ENCODE data around the gene ANLN. TPM values are rescaled to one million over a fixed set of nuclear protein-coding genes. Genes with fewer than 3 reads are reported as not detected.

The ANLN gene
- total RNA-seq, 1 experiment from 2014 or later, result 78.9 TPM

- Histone ChIP-seq H2AFZ (ENCODE audit: low read length) (peak overlapping the region; percentile 60), H2BK15ac (ENCODE audit: low read depth, low read length) (no peak overlapping the region), H4K5ac (ENCODE audit: insufficient read length, low read depth, low read length) (no peak overlapping the region), H3K4ac (ENCODE audit: low read depth, low read length) (no peak overlapping the region), H3K4me1 (ENCODE audit: insufficient read depth, low read length) (no peaks in the 10 kb centered on the region), H2BK20ac (ENCODE audit: low read depth, low read length, poor library complexity, severe bottlenecking) (no peak overlapping the region), H3K79me2 (ENCODE audit: insufficient read depth, low read length) (no peaks in the 10 kb centered on the region), H3K23me2 (ENCODE audit: insufficient read length, low read depth, low read length, poor library complexity, severe bottlenecking) (no peaks in the 10 kb centered on the region), H3K9me3 (ENCODE audit: control insufficient read depth, low read depth, low read length) (no peaks in the 10 kb centered on the region), H2AK5ac (ENCODE audit: insufficient read length, low read length) (no peak overlapping the region), H3K27ac (ENCODE audit: insufficient read length, low read depth, low read length) (no peak overlapping the region), H4K91ac (ENCODE audit: insufficient read length, low read depth, low read length) (no peak overlapping the region), H3K56ac (ENCODE audit: insufficient read length, low read depth, low read length) (no peak overlapping the region), H4K8ac (replicated peaks; ENCODE audit: insufficient read length, low read depth, low read length) (no peak overlapping the region), H3K27me3 (ENCODE audit: insufficient read depth, low read length) (peaks cover 24% of the 10 kb centered on the region), H4K20me1 (ENCODE audit: control insufficient read depth, insufficient read depth, insufficient read length) (no peaks in the 10 kb centered on the region), H3K4me2 (ENCODE audit: insufficient read depth, insufficient read length, low read length) (peak overlapping the region; percentile 93), H3K18ac (ENCODE audit: insufficient read length, low read depth, low read length) (no peak overlapping the region), H3T11ph (ENCODE audit: low read length) (no peak overlapping the region), H2BK5ac (ENCODE audit: insufficient read length, low read length) (no peak overlapping the region), H3K79me1 (ENCODE audit: insufficient read depth, low read depth, low read length, poor library complexity, severe bottlenecking) (no peaks in the 10 kb centered on the region), H3K14ac (ENCODE audit: insufficient read depth, low read length) (no peak overlapping the region), H2BK12ac (ENCODE audit: insufficient read length, low read depth, low read length) (no peak overlapping the region), H2BK120ac (ENCODE audit: low read depth, low read length, poor library complexity, severe bottlenecking) (no peak overlapping the region), H3K23ac (ENCODE audit: insufficient read length, low read depth, low read length) (no peak overlapping the region), H3K9ac (ENCODE audit: extremely low read depth, insufficient read length, low read length) (peak overlapping the region; percentile 63)
- WGBS (ENCODE audit: extremely low coverage, insufficient read length, low lambda C conversion rate), result no CpG with 5 or more reads among the region's 16 CpGs
- Mint-ChIP-seq H3K9me3 (no peaks in the 10 kb centered on the region), H3K4me1 (0 out of 4 replicates have a peak, but pooled peaks cover 0 to 3% of the 10 kb centered on the region in 2 experiments), H3K36me3 (ENCODE audit: insufficient read depth in 1 of 3, low read depth in 3 of 3) (no peaks in the 10 kb centered on the region), H3K27me3 (ENCODE audit: low read depth) (peaks cover 68% of the 10 kb centered on the region), H3K4me3 (peak overlapping the region; percentile 80 to 92), H3K27ac (no peak overlapping the region)
- TF ChIP-seq, protein P1, sequence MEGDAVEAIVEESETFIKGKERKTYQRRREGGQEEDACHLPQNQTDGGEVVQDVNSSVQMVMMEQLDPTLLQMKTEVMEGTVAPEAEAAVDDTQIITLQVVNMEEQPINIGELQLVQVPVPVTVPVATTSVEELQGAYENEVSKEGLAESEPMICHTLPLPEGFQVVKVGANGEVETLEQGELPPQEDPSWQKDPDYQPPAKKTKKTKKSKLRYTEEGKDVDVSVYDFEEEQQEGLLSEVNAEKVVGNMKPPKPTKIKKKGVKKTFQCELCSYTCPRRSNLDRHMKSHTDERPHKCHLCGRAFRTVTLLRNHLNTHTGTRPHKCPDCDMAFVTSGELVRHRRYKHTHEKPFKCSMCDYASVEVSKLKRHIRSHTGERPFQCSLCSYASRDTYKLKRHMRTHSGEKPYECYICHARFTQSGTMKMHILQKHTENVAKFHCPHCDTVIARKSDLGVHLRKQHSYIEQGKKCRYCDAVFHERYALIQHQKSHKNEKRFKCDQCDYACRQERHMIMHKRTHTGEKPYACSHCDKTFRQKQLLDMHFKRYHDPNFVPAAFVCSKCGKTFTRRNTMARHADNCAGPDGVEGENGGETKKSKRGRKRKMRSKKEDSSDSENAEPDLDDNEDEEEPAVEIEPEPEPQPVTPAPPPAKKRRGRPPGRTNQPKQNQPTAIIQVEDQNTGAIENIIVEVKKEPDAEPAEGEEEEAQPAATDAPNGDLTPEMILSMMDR (conservative IDR thresholded peaks at IDR 0.05), result no peak
- DNase-seq, result no peak
Observed at GRCh38 chr7:36367561-36368077, 22.0 kb upstream of the ANLN start.

All from H9 (cell line).